GM23338 (cell line): ENCODE data around the gene MAD1L1. TPM values are rescaled to one million over a fixed set of nuclear protein-coding genes. Genes with fewer than 3 reads are reported as not detected.
A peak's percentile ranks its signal among the peaks of the same experiment; 100 is the strongest.

ENCODE experiments used
- ATAC-seq: fragments of 200-7000 bp; cut with Tn5 transposase; 3 replicates; pipeline ENCODE4 v1.9.1; 2020
- DNase-seq: peaks from one replicate; pipeline ENCODE4 v3.0.0-alpha.2; 2015; ENCODE audit warnings: low spot score
- H2AFZ ChIP-seq: fragments of 200-600 bp; sonication (generic); 2 replicates; pipeline ENCODE4 v1.8.0; 2016; ENCODE audit warnings: antibody characterized with exemption, mild to moderate bottlenecking, moderate library complexity
- H3F3A ChIP-seq: fragments of 200-600 bp; sonication (generic); replicated peaks from 2 replicates; pipeline ENCODE4 v1.8.0; 2017; ENCODE audit warnings: antibody characterized with exemption, mixed run types, low read depth
- H3K27ac ChIP-seq: fragments of 200-600 bp; sonication (generic); 2 replicates; pipeline ENCODE4 v1.6.1; 2016; ENCODE audit warnings: low read depth
- H3K27me3 ChIP-seq: fragments of 200-600 bp; sonication (generic); 2 replicates; pipeline ENCODE4 v1.8.0; 2016; ENCODE audit warnings: mild to moderate bottlenecking, mixed run types, moderate library complexity; ENCODE audit not compliant: insufficient read depth
- H3K36me3 ChIP-seq: fragments of 200-600 bp; sonication (generic); 2 replicates; pipeline ENCODE4 v1.8.0; 2016; ENCODE audit warnings: mild to moderate bottlenecking; ENCODE audit not compliant: insufficient read depth
- H3K4me1 ChIP-seq: fragments of 200-600 bp; sonication (generic); 2 replicates; pipeline ENCODE4 v1.8.0; 2016; ENCODE audit warnings: mild to moderate bottlenecking, moderate library complexity; ENCODE audit not compliant: insufficient read depth
- H3K4me2 ChIP-seq: fragments of 200-600 bp; sonication (generic); 2 replicates; pipeline ENCODE4 v1.7.1; 2017; ENCODE audit warnings: mixed run types
- H3K4me3 ChIP-seq: fragments of 200-600 bp; sonication (generic); 2 replicates; pipeline ENCODE4 v1.6.1; 2016; ENCODE audit warnings: mixed run types
- H3K79me2 ChIP-seq: fragments of 200-600 bp; sonication (generic); replicated peaks from 2 replicates; pipeline ENCODE4 v1.8.0; 2017; ENCODE audit warnings: mild to moderate bottlenecking; ENCODE audit not compliant: insufficient read depth
- H3K9me2 ChIP-seq: fragments of 200-600 bp; sonication (generic); 2 replicates; pipeline ENCODE4 v1.8.0; 2017; ENCODE audit not compliant: insufficient read depth
- H4K20me1 ChIP-seq: fragments of 200-600 bp; sonication (generic); replicated peaks from 2 replicates; pipeline ENCODE4 v1.8.0; 2017; ENCODE audit warnings: mild to moderate bottlenecking; ENCODE audit not compliant: insufficient read depth
- H3K27ac Mint-ChIP-seq: 2 replicates; pipeline ENCODE4 v1.8.0; 2020; ENCODE audit warnings: inconsistent platforms, mild to moderate bottlenecking, moderate library complexity, mixed read lengths
- H3K27me3 Mint-ChIP-seq: 3 replicates; pipeline ENCODE4 v1.8.0; 2022; ENCODE audit warnings: low read depth, mild to moderate bottlenecking, moderate library complexity, mixed read lengths, inconsistent platforms; ENCODE audit not compliant: insufficient read depth, poor library complexity
- H3K36me3 Mint-ChIP-seq: 3 replicates; pipeline ENCODE4 v1.8.0; 2021; ENCODE audit warnings: low read depth, mild to moderate bottlenecking, inconsistent platforms, moderate library complexity, mixed read lengths
- H3K4me1 Mint-ChIP-seq: 3 replicates; pipeline ENCODE4 v1.8.0; 2020; ENCODE audit warnings: mild to moderate bottlenecking, inconsistent platforms, mixed read lengths
- H3K4me3 Mint-ChIP-seq: 3 replicates; pipeline ENCODE4 v1.8.0; 2021; ENCODE audit warnings: moderate library complexity, mild to moderate bottlenecking, inconsistent platforms, mixed read lengths
- H3K9me3 Mint-ChIP-seq: 3 replicates; pipeline ENCODE4 v1.8.0; 2020; ENCODE audit warnings: moderate library complexity, mild to moderate bottlenecking, inconsistent platforms, mixed read lengths
- CREB1 ChIP-seq: fragments of 250-450 bp; sonication (Bioruptor Pico); IDR thresholded peaks from 2 replicates; pipeline ENCODE4 v1.5.0; 2020; ENCODE audit warnings: low read depth, mild to moderate bottlenecking, moderate library complexity
- EZH2 ChIP-seq: fragments of 200-600 bp; sonication (generic); IDR thresholded peaks from one replicate; pipeline ENCODE4 v1.8.0; 2017; ENCODE audit warnings: antibody characterized with exemption, mild to moderate bottlenecking, low read depth; ENCODE audit not compliant: unreplicated experiment
- EZH2phosphoT487 ChIP-seq: fragments of 200-600 bp; sonication (generic); IDR thresholded peaks from one replicate; pipeline ENCODE4 v1.8.1; 2018; ENCODE audit warnings: antibody characterized with exemption; ENCODE audit not compliant: unreplicated experiment
- JUNB ChIP-seq: IDR thresholded peaks from one replicate; pipeline ENCODE4 v1.6.1; 2016; ENCODE audit warnings: antibody characterized with exemption; ENCODE audit not compliant: unreplicated experiment
- NANOG ChIP-seq: IDR thresholded peaks from 2 replicates; pipeline ENCODE4 v1.6.1; 2016; ENCODE audit warnings: antibody characterized with exemption, borderline replicate concordance
- STAT1 ChIP-seq: IDR thresholded peaks from one replicate; pipeline ENCODE4 v1.6.1; 2016; ENCODE audit warnings: antibody characterized with exemption; ENCODE audit not compliant: unreplicated experiment
- ZNF114 ChIP-seq: fragments of 250-450 bp; sonication (Bioruptor Pico); IDR thresholded peaks from 2 replicates; pipeline ENCODE4 v1.5.0; 2020; ENCODE audit warnings: mild to moderate bottlenecking, moderate library complexity
- ZNF331 ChIP-seq: fragments of 250-450 bp; sonication (Bioruptor Pico); IDR thresholded peaks from 2 replicates; pipeline ENCODE4 v1.5.0; 2020; ENCODE audit warnings: low read depth, mild to moderate bottlenecking, moderate library complexity
- ZNF462 ChIP-seq: fragments of 250-450 bp; sonication (Bioruptor Pico); IDR thresholded peaks from 2 replicates; pipeline ENCODE4 v1.5.0; 2020; ENCODE audit warnings: mild to moderate bottlenecking, moderate library complexity
- polyA plus RNA-seq: library from polyadenylated mRNA; unstranded; fragments of >200 nt; fragmentation: Nextera tagmentation; extraction: Ambion mirVana; gene quantifications from 2 replicates; pipeline ENCODE4 v1.2.1, GENCODE V29; 2016
- total RNA-seq: library from RNA; depleted of rRNA; stranded (reverse); fragments of >200 nt; shearing (Covaris generic); gene quantifications from 2 replicates; pipeline ENCODE4 v1.2.3, GENCODE V29; 2014
- TF ChIP-seq, protein P1 (sequence below): IDR thresholded peaks from one replicate; pipeline ENCODE4 v1.6.1; 2018; ENCODE audit warnings: antibody characterized with exemption; ENCODE audit not compliant: unreplicated experiment
- TF ChIP-seq, protein P2 (sequence below), 2 experiments: fragments of 200-600 bp in 1 of 2; sonication (generic) in 1 of 2; conservative IDR thresholded peaks; 2 replicates each; pipeline versions ENCODE4 v1.5.1 to v1.6.1; 2016 to 2017; ENCODE audit warnings: antibody characterized with exemption in 2 of 2, low read depth in 2 of 2, mild to moderate bottlenecking in 2 of 2, moderate library complexity in 1 of 2
- TF ChIP-seq, protein P3 (sequence below): IDR thresholded peaks from 2 replicates; pipeline ENCODE4 v1.6.1; 2016; ENCODE audit warnings: antibody characterized with exemption

Gene MAD1L1
- total and polyA plus RNA-seq, 2 experiments from 2014 or later: 40.3 to 59.3 TPM

DNA sequence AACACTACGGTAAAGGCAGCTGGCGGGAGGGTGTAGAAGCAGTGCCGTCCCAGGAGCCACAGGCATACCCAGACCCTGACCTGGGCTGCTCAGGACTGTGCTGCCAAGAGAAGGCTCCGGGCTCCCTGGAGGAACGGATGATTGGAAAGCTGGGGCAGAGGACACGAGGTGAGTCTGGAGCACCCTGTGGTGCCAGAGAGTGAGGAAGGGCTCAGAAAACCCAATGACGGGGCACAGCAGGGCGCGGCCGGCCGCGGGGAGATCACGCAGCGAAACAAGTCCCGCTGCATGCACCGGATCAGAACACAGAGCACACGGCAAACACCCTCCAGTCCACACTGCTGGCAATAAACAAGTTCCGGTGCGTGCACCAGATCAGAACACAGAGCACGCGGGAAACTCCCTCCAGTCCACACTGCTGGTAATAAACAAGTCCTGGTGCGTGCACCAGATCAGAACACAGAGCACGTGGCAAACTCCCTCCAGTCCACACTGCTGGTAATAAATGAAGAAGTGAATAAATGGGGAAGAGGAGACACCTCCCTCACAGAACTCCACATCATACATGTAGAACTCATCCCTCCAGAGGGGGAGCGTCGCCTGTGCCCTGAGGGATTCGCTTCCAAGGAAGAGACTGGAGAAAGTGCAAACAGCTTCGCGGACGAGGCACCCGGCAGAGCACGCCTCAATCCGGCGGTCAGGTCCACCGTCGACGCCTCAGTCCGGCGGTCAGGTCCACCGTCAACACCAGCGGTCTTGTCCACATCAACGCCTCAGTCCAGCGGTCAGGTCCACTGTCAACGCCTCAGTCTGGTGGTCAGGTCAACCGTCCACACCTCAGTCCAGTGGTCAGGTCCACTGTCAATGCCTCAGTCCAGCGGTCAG lies 265.0 kb downstream of the MAD1L1 start:
- H3K36me3 Mint-ChIP-seq: peaks cover 12% of the 10 kb centered on the region; the same call in 2 of the 3 replicates
- Histone ChIP-seq H3K4me3 (no peak overlapping the region), H3K79me2 (no peaks in the 10 kb centered on the region), H3F3A (no peaks in the 10 kb centered on the region), H3K4me1 (no peaks in the 10 kb centered on the region), H3K4me2 (no peak overlapping the region), H3K27ac (peak overlapping the region; percentile 39; the same call in 1 of the 2 replicates), H4K20me1 (no peaks in the 10 kb centered on the region), H3K9me2 (no peaks in the 10 kb centered on the region), H3K36me3 (no peaks in the 10 kb centered on the region), H2AFZ (no peak overlapping the region), H3K27me3 (no peaks in the 10 kb centered on the region)
- no peak for TF ChIP-seq STAT1
- no peak for TF ChIP-seq CREB1 (CRISPR knock-in tag)
- no peak for TF ChIP-seq EZH2phosphoT487
- TF ChIP-seq, protein P1, sequence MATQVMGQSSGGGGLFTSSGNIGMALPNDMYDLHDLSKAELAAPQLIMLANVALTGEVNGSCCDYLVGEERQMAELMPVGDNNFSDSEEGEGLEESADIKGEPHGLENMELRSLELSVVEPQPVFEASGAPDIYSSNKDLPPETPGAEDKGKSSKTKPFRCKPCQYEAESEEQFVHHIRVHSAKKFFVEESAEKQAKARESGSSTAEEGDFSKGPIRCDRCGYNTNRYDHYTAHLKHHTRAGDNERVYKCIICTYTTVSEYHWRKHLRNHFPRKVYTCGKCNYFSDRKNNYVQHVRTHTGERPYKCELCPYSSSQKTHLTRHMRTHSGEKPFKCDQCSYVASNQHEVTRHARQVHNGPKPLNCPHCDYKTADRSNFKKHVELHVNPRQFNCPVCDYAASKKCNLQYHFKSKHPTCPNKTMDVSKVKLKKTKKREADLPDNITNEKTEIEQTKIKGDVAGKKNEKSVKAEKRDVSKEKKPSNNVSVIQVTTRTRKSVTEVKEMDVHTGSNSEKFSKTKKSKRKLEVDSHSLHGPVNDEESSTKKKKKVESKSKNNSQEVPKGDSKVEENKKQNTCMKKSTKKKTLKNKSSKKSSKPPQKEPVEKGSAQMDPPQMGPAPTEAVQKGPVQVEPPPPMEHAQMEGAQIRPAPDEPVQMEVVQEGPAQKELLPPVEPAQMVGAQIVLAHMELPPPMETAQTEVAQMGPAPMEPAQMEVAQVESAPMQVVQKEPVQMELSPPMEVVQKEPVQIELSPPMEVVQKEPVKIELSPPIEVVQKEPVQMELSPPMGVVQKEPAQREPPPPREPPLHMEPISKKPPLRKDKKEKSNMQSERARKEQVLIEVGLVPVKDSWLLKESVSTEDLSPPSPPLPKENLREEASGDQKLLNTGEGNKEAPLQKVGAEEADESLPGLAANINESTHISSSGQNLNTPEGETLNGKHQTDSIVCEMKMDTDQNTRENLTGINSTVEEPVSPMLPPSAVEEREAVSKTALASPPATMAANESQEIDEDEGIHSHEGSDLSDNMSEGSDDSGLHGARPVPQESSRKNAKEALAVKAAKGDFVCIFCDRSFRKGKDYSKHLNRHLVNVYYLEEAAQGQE: no peak
- TF ChIP-seq EZH2: no peak
- TF ChIP-seq, protein P2, sequence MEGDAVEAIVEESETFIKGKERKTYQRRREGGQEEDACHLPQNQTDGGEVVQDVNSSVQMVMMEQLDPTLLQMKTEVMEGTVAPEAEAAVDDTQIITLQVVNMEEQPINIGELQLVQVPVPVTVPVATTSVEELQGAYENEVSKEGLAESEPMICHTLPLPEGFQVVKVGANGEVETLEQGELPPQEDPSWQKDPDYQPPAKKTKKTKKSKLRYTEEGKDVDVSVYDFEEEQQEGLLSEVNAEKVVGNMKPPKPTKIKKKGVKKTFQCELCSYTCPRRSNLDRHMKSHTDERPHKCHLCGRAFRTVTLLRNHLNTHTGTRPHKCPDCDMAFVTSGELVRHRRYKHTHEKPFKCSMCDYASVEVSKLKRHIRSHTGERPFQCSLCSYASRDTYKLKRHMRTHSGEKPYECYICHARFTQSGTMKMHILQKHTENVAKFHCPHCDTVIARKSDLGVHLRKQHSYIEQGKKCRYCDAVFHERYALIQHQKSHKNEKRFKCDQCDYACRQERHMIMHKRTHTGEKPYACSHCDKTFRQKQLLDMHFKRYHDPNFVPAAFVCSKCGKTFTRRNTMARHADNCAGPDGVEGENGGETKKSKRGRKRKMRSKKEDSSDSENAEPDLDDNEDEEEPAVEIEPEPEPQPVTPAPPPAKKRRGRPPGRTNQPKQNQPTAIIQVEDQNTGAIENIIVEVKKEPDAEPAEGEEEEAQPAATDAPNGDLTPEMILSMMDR (conservative IDR thresholded peaks at IDR 0.05; ENCODE audit: low read depth in 2 of 2): no peak
- TF ChIP-seq JUNB: no peak
- no peak for TF ChIP-seq NANOG
- TF ChIP-seq, protein P3, sequence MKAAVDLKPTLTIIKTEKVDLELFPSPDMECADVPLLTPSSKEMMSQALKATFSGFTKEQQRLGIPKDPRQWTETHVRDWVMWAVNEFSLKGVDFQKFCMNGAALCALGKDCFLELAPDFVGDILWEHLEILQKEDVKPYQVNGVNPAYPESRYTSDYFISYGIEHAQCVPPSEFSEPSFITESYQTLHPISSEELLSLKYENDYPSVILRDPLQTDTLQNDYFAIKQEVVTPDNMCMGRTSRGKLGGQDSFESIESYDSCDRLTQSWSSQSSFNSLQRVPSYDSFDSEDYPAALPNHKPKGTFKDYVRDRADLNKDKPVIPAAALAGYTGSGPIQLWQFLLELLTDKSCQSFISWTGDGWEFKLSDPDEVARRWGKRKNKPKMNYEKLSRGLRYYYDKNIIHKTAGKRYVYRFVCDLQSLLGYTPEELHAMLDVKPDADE: no peak
- TF ChIP-seq ZNF462 (CRISPR knock-in tag): no peak
- TF ChIP-seq ZNF114 (CRISPR knock-in tag): no peak
- no peak for TF ChIP-seq ZNF331
- H3K4me1 Mint-ChIP-seq: peaks cover 5% of the 10 kb centered on the region; the same call in 2 of the 3 replicates
- peak overlapping the region; percentile 58; the same call in 1 of the 2 replicates for H3K27ac Mint-ChIP-seq
- no peaks in the 10 kb centered on the region for H3K9me3 Mint-ChIP-seq
- peaks cover 6% of the 10 kb centered on the region for H3K27me3 Mint-ChIP-seq
- ATAC-seq (peak; percentile 28; the same call in 1 of the 3 replicates), DNase-seq (no peak)
- no peak overlapping the region for H3K4me3 Mint-ChIP-seq
